GM23338 (cell line): ENCODE data around the gene SLC30A1.

Experiments used
- CTCF ChIP-seq, 2 experiments: fragments of 200-600 bp in 1 of 2; sonication (generic) in 1 of 2; conservative IDR thresholded peaks; 2 replicates each; pipeline versions ENCODE4 v1.5.1 to v1.6.1; 2016 to 2017; ENCODE audit warnings: antibody characterized with exemption in 2 of 2, low read depth in 2 of 2, mild to moderate bottlenecking in 2 of 2, moderate library complexity in 1 of 2
- EZH2 ChIP-seq: fragments of 200-600 bp; sonication (generic); IDR thresholded peaks from one replicate; pipeline ENCODE4 v1.8.0; 2017; ENCODE audit warnings: antibody characterized with exemption, mild to moderate bottlenecking, low read depth; ENCODE audit not compliant: unreplicated experiment
- EZH2phosphoT487 ChIP-seq: fragments of 200-600 bp; sonication (generic); IDR thresholded peaks from one replicate; pipeline ENCODE4 v1.8.1; 2018; ENCODE audit warnings: antibody characterized with exemption; ENCODE audit not compliant: unreplicated experiment
- JUNB ChIP-seq: IDR thresholded peaks from one replicate; pipeline ENCODE4 v1.6.1; 2016; ENCODE audit warnings: antibody characterized with exemption; ENCODE audit not compliant: unreplicated experiment

DNA sequence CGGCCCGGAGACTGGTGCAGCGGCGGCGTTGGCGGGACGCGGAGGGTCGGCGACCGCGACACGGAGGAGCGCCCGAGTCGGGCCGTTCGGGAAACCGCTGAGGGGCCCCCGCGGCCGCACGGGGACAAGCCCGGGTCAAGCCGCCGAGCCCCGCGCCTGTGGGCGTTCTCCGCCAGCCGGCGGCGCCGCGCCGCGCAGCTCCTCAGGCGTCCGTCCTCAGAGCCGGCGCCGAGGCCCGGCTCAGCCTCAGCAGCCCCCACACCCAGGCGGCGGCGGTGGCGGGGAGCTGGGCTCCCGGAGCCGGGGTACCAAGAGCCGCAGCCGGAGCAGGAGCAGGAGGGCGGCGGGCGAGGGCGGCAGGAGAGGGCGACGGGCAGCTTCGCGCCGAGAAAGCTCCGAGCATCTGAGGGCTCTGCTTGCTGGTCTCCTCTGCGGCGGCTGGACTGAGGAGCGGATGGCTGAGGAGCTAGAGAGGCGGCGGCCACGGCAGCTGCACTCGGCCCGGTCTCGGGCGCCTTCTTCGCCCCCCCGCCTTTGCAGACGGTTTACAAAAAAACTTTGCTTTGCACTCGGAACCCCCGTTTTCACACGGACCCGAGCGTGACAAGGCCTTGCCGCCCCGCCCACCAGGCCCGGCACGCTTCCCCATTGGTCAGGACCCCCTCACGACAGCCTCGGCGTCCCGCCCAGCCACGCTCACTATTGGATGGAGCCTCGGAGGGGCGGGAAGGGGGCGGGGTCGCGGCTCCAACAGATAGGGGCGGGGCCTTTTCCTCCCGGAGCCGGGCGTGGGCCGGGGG is at the start of gene SLC30A1:
- TF ChIP-seq EZH2 (no peak), CTCF (conservative IDR thresholded peaks at IDR 0.05; ENCODE audit: low read depth in 2 of 2) (no peak), JUNB (no peak), EZH2phosphoT487 (no peak)
